ENCODE measurements around the gene MDP1. TPM values are rescaled to one million over a fixed set of nuclear protein-coding genes. Genes with fewer than 3 reads are reported as not detected.
A peak's percentile ranks its signal among the peaks of the same experiment; 100 is the strongest.

The MDP1 gene
- polyA plus RNA-seq, 10 donors: 6.1 to 10.2 (median 8.0) TPM

DNA sequence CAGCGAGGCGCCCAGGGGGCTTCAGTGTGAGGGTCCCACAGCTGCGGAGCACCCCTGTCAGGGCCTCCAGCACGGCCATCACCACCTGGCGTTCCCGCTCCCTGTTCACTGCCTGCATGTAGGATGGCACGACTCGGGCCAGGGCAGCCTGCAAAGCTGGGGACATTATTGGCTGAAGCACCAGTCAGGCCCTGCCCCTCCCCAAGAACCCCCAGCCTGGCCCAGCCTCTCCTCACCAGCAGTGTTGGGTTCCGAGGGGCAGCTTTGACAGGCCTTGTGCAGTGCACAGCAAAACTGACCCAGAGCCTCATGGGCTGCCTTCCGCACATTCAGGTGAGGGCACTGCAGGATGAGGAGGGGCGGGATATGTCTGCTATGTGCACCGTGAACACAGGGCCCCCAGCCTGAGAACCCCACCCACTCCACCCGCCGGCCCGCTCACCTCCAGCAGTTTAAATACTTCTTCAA lies 32.8 kb downstream of the MDP1 start:
- no peak for DNase-seq

DNA sequence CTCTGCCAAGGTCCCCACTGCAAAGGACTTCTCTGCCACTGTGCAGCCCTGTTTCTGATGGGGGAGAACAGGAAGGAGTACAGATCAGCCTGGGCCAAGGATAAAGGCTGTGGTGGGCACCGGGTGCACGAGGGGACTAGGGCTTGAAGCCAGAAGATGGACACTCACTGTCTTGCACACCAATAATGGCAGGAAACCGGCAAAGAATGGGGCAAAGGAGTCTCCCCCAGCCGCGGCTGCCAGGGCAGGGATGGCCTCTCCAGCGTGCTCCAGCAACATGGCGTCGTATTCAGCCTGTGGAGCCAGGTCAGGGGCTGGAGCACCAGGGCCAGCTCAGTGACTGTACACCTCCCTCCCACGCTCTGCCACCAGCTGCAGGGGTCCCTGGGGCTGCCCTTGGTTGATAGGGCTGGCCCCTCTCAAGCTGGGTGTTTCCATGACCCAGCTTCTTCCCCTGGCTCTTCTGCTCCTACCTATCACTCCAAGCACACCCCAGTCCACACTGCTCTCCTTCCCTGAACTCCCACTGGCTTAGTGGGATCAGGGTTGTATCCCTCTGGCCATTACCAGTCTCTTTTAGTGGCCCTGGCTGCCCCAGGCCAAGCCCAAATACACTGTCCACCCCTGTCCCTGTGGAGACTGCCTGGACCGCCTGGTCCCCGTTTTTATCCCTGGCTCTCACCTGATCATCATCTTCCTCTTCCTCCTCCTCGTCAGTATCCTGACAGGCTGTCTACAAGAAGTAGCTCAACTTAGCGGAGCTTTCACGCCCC lies 33.6 kb downstream of the MDP1 start:
- DNase-seq: no peak

DNA sequence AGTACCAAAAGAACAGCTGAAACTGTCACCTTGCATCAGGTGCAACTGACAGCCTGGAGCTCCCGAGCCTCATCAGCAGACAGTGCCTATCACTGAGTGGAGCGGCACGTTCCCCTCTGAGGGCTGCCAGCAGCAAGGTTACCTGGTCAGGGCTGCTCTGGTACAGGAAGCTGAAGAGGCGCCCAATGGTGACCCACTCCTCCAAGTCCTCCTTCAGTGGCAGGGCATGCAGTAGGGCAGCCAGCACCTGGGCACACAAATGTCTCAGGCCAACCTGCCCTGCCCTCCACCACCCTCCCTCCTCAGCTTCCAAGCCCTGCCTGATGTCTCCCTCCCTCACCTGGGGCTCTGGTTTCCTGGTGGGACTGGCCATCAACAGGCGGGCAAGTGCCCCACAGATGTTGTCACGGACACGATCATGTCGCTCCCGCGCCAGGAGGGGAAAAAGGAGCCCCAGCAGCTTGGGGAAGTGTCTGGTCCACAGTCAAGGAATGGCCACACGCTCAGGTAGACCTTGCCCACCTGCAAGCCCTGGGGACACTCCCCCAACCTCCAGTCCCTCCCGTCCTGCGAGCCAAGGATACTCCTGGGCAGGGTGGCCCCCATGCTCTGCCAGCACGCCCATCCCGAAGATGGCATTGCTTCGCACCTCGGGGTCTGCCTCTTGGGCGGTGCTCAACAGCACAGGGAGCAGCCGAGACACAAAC lies 34.3 kb downstream of the MDP1 start:
- no peak for DNase-seq

DNA sequence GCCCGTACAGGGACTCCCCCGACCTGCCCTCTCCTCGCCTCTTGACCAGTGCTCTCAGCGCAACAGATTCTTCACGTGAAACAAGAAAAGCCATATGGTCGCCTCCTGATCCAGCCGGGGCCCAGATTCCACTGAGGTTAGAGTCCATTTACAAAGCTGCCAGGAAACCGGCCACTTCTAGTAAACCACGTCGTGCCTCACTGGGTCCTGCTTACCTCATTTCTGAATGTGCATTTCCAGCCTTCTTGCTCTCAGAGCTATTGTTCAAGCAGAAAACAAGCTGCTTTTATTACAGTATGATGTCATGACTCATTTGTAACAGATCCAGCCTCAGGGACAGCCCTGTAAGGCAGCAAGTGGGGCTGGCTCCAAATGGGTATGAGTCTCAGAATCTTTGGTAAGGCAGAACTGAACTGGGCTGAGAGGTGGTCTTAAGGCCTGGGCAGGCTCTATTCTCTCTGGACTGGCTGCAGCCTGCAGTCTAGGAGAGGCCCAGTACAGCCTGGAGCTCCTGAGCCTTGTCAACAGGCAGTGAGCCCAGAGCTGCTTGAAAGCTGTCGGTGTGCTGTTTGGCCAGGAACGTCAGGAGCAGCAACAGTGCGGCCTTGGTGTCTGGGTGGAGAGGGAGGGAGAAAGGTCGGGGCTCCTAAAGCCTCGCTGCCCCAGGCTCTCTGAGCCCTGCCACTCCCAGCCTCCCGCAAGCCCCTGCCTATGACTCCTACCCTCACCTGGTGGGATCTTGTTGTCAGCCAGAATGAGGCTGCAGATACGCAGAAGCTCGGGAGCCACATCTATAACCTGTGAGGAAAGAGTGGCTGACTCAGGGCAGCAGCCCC lies 35.7 kb downstream of the MDP1 start:
- DNase-seq: peak in 1 of 3 donors; percentile 65

DNA sequence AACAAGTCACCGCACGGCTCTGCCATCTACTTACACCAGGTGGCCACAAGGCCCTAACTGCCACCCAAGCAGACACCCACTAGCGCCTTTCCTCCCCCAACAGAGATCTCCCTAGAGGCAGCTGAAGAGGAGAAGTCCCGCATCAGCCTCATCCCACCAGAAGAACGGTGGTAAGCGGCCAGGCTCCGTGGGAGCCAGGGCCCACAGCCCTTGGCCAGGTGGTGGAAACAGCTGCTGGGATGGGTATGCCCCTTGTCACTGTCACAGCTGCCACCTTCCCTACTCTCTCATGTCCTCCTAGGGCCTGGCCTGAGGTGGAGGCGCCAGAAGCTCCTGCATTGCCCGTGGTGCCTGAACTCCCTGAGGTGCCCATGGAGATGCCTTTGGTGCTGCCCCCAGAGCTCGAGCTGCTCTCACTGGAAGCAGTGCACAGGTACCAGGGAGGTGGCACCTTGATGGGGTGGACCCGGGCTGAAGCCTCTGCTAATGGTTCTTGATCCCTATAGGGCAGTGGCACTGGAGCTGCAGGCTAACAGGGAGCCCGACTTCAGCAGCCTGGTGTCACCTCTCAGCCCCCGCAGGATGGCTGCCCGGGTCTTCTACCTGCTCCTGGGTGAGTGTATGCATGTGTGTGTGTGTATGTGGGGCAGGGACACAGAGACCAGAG lies 36.4 kb downstream of the MDP1 start:
- DNase-seq: no peak

DNA sequence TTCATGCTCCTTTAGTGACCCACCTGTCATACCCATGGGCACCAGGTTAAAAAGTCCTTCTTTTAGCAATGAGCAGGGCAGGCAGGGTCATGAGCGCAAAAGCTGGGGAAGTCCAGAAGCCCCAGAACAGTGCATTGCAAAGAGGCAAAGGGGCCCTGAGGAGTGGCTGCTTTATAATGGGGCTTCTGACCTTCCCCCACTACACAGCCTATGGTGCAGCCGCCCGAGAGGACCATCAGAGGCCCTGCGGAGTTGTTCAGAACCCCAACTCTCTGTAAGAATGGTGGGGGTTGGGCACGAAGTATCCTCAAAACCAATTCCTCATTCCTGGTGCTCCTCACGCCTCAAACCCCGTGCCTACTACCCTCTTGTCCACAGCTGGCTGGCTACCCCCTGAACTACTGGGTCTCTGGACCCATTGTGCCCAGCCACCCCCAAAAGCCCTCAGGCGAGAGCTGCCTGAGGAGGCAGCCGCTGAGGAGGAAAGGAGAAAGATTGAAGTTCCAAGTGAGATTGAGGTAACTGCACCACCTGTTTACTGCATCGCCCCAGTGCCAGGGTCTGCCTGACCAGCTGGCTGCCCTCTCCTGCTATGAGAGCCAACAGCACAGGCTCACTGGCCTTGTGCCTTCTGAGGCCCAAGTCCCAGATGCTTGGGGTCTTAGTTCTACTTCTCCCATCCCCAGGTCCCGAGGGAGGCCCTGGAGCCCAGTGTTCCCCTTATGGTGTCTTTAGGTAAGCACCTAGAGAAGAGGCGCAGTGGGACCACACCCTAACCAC lies 37.3 kb downstream of the MDP1 start:
- DNase-seq: no peak

DNA sequence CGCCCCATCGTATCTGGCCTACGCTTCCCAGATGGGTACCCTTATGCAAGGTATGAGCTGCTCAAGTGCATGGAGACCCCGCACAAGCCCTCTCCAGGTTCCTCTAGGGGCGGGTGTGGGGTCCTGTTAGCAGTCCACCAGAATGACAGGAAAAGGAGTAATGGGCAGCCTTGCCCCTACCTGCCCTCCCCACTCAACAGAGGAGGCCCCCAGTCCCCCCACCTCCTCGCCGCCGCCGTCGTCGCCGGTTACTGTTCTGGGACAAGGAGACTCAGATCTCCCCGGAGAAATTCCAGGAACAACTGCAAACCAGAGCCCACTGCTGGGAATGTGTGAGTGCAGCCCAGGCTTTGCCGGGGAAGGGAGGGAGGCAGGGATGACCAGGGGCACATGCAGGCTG lies 38.0 kb downstream of the MDP1 start:
- no peak for DNase-seq

DNA sequence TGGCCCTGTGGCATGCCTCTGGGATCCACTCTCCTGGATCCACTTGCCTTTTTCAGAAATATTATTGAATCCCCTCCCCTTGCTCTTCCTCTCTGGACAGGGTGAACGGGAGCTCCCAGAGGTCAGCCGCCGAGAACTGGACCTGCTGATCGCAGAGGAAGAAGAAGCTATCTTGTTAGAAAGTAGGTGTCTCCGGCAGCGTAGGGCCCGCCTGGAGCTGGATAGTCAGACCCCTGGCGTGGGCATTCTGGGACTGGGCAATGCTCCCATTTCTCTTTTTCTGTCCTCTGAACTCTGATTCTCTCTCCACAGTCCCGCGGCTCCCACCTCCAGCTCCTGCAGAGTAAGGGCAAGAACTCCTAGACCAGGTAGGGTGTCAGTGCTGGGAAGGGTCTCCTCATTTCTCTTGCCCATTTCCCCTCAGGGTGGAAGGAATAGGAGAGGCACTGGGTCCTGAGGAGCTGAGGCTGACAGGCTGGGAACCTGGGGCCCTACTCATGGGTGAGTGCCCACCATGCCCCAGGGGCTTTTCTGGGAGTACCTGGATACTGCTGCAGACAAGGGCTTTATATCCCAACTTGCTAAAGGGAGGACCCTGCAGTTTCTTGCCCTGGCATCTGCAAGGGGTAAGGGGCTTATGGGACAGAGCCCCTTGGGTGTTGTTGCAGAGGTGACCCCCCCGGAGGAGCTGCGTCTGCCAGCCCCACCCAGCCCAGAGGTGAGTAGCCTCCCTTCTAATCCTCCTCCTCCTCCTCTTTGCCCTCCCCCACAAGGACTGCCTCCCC lies 38.6 kb downstream of the MDP1 start:
- no peak for DNase-seq

DNA sequence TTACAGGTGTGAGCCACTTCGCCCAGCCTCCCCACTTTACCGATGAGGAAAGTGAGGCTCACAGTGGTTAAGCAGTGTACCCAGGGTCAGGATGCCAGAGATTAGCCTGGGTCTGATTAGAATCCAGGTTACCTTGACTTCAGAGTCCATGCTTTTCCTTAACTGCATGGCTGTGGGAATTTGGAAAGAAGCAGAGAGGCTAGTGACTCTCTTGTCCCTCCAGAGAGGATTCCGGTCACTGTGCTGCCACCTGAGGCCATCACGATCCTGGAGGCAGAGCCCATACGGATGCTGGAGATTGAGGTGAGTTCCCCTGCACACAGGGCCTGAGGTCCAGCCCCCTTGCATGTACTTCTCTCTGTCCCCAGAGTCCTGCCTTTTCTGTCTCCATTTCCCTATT lies 39.3 kb downstream of the MDP1 start:
- DNase-seq: no peak

DNA sequence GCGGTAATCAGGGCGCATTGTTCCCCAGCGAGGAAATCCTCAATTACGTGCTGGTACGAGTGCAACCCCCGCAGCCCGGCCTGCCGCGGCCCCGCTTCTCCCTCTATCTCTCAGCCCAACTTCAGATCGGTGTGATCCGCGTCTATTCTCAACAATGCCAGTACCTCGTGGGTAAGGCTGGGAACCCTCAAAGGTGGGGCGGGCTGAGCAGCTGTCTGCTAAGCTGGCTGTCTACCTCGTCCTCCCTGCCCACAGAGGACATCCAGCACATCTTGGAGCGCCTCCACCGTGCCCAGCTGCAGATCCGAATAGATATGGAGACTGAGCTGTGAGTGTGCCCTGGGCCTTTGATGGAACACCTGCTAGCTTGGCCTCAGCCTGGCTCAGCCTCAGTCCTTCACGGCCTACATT lies 43.0 kb downstream of the MDP1 start:
- DNase-seq: no peak

DNA sequence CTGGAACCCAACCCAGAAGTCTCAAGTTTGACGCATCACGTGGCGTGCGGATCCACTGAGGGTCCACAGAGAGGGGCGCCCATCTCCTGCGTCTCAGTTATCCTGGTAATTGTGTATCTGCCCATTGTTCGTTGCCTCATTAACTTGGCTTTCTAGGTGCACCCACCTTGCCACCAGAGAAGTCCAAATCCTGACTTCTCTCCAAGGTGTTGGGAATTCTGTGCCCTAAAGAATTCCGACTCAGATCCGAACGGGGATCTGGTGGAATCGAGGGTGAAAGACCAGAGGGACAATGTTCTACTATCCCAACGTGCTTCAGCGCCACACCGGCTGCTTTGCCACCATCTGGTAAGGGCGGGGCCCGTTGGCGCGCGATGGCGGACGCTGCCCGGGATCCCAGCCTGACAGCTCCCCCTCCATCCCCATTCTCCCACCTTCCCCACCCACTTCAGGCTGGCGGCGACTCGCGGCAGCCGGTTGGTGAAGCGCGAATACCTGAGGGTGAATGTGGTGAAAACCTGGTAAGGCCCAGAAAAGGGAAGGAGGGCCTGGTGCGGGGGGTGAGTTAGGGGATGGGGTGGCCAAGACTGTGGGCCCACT lies 43.5 kb downstream of the MDP1 start:
- DNase-seq: no peak

DNA sequence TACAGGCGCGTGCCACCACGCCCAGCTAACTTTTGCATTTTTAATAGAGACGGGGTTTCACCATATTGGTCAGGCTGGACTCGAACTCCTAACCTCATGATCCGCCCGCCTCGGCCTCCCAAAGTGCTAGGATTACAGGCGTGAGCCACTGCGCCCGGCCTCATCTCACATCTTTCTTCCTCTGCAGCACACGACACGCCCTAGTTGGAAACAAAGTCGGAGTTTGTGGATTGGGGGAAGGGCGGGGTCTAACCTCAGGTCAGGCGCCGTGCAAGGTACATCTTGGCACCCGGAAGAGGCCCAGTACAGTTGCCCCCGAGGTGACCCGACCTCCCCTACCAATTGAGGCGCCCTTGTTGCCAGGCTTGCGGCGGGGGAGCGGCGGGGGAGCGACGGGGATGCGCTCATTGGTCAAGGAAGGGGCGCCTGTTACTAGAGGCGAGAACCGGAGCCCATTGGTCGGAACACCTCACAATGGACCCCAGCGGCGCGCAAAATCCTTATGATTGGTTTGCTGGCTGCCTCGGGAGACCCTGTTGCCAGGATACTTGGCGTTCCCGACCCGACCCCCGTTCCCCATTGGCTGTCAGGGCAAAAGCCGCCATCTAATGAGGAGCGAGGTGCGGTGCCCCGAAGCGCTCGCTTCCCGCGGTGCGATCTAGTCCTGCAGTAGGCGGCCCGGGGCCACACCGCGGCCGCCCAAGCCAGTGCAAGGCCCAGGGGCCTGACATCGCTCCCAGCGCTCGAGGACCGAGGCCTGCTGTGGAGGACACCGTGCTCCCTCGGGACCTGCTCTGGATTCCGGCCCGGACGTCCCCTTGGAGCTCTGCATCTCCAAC lies 44.2 kb downstream of the MDP1 start, which contains the start of gene REC8:
Gene REC8, plus strand, starts transcription at position 659 of the 839 bp plus-strand sequence. CDS start 473 bp downstream, outside the sequence.
- peak; percentile 66 to 90 (median 80) for DNase-seq

DNA sequence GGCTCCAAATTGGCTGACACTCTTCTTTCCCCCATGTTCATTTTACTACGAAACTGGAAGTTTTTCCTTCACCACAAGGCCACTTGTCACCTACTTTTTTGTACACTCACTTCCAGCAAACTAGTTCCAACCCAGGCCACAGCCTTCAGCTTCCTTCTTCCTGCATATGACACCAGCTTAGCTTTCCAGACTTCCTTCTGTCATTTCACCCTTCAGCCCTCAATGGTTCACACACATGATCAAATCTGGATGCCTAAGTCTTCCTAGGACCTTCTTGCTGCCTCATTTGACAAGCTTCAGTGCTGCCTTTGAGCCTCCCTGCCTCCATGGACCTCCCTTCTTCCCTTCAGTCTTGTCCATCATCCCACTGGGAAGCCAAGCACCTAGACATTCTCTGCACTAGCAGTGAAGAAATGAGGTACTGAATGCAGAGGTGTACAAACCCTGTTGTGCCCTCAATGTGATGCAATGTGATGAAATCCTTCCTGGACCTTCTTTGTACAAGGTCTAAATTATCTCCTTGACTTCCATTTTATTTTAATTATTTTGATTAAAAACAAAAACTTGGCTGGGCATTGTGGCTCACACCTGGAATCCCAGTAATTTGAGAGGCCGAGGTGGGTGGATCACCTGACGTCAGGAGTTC lies 48.3 kb downstream of the MDP1 start:
- DNase-seq: no peak

DNA sequence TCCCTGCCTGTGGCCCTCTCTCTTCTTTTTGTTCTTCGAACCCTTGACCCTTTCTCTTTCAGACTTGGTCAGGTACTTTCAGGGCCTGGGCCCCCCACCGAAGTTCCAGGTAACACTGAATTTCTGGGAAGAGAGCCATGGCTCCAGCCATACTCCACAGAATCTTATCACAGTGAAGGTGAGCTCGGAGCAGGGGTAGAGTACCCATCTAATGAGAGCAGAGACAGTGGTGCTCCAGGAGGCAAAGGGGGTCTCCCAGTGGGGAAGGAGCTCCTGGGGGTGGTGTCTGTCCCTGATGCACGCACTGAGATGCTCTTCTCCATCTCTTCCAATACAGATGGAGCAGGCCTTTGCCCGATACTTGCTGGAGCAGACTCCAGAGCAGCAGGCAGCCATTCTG lies 50.1 kb downstream of the MDP1 start:
- no peak for DNase-seq

DNA sequence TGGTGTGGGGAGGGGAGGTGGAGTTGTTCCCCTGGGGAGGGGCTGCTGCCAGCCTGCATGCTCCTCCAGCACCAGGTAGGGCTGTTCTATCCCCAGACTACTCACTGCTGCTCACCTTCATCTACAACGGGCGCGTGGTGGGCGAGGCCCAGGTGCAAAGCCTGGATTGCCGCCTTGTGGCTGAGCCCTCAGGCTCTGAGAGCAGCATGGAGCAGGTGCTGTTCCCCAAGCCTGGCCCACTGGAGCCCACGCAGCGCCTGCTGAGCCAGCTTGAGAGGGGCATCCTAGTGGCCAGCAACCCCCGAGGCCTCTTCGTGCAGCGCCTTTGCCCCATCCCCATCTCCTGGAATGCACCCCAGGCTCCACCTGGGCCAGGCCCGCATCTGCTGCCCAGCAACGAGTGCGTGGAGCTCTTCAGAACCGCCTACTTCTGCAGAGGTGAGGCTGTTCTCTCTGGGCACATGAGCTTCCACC lies 51.3 kb downstream of the MDP1 start:
- DNase-seq: no peak

Data from muscle of back (tissue), 11 donors.